WI38 (cell line): ENCODE data around the gene RAB42.
"Not testable (repeated sequence)": the region's sequence is repeated elsewhere in the genome, so short reads cannot be mapped to it uniquely, and the experiment has no call there.

Source experiments
- H3K4me3 ChIP-seq: 2 replicates; pipeline ENCODE4 v1.5.1; 2011; ENCODE audit warnings: low read depth, mild to moderate bottlenecking, control low read depth, low read length
- CTCF ChIP-seq: IDR thresholded peaks from 2 replicates; pipeline ENCODE4 v1.5.1; 2012; ENCODE audit warnings: low read depth, mild to moderate bottlenecking, control low read depth, low read length

The RAB42 gene

GRCh38 chr1:28582248-28582615 lies 9.8 kb upstream of the RAB42 start:
- TF ChIP-seq CTCF, result no peak
- peak overlapping the region; percentile 96 for H3K4me3 ChIP-seq

GRCh38 chr1:28586585-28587391 lies 5.3 kb upstream of the RAB42 start:
- H3K4me3 ChIP-seq, result not testable (repeated sequence)

DNA sequence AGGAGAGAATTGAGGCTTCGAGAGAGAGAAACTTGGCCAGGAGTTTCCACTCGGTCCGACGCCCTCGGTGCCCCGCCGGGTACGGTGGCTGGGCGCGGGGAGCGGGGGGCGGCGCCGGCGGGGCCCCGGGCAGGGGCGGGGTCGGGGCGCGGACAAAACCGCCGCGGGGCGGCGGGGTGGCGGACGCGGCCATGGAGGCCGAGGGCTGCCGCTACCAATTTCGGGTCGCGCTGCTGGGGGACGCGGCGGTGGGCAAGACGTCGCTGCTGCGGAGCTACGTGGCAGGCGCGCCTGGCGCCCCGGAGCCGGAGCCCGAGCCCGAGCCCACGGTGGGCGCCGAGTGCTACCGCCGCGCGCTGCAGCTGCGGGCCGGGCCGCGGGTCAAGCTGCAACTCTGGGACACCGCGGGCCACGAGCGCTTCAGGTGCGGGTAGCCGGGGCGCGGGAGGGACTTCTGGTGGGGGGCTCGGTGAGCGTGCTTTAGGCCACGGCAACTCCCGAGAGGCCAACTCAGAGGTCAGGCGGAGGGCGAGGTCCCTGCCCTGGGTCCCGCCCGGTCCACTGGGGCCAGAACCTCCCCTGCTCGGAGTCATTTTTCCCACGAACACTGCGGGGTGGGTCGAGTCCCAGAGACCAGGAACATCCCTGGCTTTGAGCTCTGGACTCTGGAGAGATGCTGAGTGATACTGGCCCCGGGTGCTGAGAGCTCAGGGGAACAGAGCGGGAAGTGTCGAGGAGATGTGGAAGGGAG lies 431 bp downstream of the RAB42 start:
- H3K4me3 ChIP-seq, result peak overlapping the region; percentile 53
- TF ChIP-seq CTCF, result no peak

DNA sequence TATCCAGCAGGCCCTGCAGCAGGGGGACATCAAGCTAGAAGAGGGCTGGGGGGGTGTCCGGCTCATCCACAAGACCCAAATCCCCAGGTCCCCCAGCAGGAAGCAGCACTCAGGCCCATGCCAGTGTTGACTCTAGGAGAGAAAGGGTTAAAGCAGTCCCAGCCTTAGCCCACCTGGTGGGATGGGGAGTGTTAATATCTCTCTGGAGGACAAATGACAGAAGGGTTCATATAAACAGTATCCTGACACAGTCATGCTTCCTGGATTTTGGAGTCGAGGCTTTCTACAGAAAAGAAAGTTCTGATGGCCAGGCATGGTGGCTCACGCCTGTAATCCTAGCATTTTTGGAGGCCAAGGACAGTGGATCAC lies 1.9 kb downstream of the RAB42 start:
- H3K4me3 ChIP-seq, result not testable (repeated sequence)

DNA sequence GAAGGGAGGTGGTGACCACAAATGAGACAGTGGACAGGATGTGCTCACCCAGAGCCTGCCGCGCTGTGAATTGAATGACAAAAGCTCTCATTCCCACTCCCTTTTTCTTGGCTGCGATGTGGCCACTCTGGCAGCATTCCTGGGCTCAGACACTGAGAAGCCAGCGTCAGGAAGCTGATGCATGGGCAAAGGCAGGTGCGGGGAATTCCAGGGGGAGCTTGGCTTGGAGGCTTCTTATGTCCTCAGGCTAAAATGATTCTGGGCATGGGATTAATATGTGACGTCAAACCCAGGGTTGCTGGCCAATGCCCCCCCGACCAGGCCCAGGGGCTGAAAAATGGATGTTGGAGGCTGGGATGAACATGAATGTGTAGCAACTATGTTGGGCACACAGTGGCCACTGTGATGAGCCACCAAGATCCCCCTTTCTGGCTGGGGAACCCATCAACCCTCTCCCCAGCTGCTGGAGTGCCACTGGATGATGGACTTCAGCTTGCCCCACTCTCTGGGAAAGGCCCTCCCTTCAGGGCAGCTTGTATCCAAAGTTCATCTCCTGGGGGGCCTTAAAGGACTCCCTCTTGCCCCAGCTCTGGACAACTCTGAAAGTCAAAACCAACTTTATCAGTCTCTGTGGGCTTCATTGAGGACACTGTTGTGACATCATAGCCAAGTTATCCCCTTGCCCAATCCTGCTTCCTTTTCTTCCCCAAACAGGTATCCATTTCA lies 2.8 kb downstream of the RAB42 start:
- H3K4me3 ChIP-seq, result not testable (repeated sequence)

- H3K4me3 ChIP-seq, result no peak overlapping the region
- no peak for TF ChIP-seq CTCF
These were observed 3.5 kb downstream of the RAB42 start for GRCh38 chr1:28595412-28596191.

- not testable (repeated sequence) for H3K4me3 ChIP-seq
These were observed 4.2 kb downstream of the RAB42 start for GRCh38 chr1:28596276-28596675.

DNA sequence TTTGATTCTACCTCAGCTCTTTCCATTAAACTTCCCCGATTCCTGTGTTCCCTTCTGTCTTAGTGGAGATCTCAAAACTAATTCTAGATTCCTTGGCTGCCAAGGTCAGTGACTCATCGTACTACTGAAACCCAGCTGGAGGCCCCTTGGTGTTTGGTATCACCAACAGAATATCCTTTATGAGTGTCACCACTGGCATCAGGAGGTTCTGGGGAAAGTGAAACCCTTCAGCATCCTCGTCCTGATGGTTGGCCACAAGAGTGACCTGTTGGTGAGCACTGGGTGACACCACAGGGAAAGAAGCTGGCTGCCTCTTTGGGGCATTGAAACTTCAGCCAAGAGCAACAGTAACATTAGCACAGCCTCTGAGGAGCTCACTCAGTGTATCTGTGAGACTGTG lies 9.6 kb downstream of the RAB42 start:
- H3K4me3 ChIP-seq, result peak overlapping the region; percentile 25
- TF ChIP-seq CTCF, result no peak
